Measurements from ENCODE around the gene AKR1E2. TPM values are rescaled to one million over a fixed set of nuclear protein-coding genes. Genes with fewer than 3 reads are reported as not detected.

AKR1E2 gene
- total and polyA plus RNA-seq, 2 donors (not counting 1 experiment from before 2014, with no cell fraction given) = 0.42 TPM; not detected in 1

GRCh38 chr10:4819707-4820106 is 6.3 kb upstream of the AKR1E2 start:
- no peaks in the 10 kb centered on the region for H3K9me3 Mint-ChIP-seq (ENCODE audit: insufficient read depth)
- Histone ChIP-seq H3K9ac (ENCODE audit: low read length) (no peak overlapping the region), H3K4me1 (ENCODE audit: control insufficient read depth in 2 of 2, insufficient read depth in 2 of 2, low read length in 2 of 2) (no peaks in the 10 kb centered on the region), H3K36me3 (replicated peaks in 1 of 2; ENCODE audit: control extremely low read depth in 1 of 2, control insufficient read depth in 1 of 2, extremely low read depth in 1 of 2, insufficient read depth in 2 of 2, low read length in 1 of 2) (no peaks in the 10 kb centered on the region), H3K27me3 (replicated peaks in 1 of 4; ENCODE audit: control extremely low read depth in 1 of 4, control insufficient read depth in 3 of 4, insufficient read depth in 4 of 4, low read length in 3 of 4) (peaks cover 0 to 5% (median 2%) of the 10 kb centered on the region in 4 experiments), H2AFZ (ENCODE audit: insufficient read depth, low read depth, low read length, poor library complexity, severe bottlenecking) (no peak overlapping the region), H3K4me2 (replicated peaks; ENCODE audit: low read depth, low read length, poor library complexity, severe bottlenecking) (no peak overlapping the region), H3K4me3 (ENCODE audit: control extremely low read depth in 1 of 5, extremely low read depth in 1 of 5, insufficient read depth in 1 of 5, low read depth in 2 of 5, low read length in 4 of 5) (no peak overlapping the region), H3K79me2 (ENCODE audit: control insufficient read depth, insufficient read depth, low read length) (no peaks in the 10 kb centered on the region), H3K27ac (ENCODE audit: low read length in 2 of 2) (no peak overlapping the region), H3K9me3 (ENCODE audit: control extremely low read depth in 1 of 3, control insufficient read depth in 2 of 3, insufficient read depth in 1 of 3, low read length in 2 of 3) (no peaks in the 10 kb centered on the region), H4K20me1 (ENCODE audit: control insufficient read depth, insufficient read depth, low read length, poor library complexity, severe bottlenecking) (no peaks in the 10 kb centered on the region)
- no peak overlapping the region for H3K27ac Mint-ChIP-seq
- 77% methylated on average over 4 of the region's 7 CpGs for WGBS (ENCODE audit: insufficient coverage)
- ChIA-PET POLR2A (no interaction called here), CTCF (interaction anchor here (1.3 kb wide), 1 partner anchor 52 kb away, joined by 4 read pairs; no protein-coding TSS in a partner anchor)
- H3K4me3 Mint-ChIP-seq = no peak overlapping the region
- intact Hi-C loops (cut with micrococcal nuclease) = no loop called here
- H3K4me1 Mint-ChIP-seq = no peaks in the 10 kb centered on the region
- ATAC-seq (ENCODE audit: low read depth) = no peak
- no peak for DNase-seq
- H3K27me3 Mint-ChIP-seq = peaks cover 46% of the 10 kb centered on the region
- TF ChIP-seq EZH2 (IDR thresholded peaks at IDR 0.05; ENCODE audit: borderline replicate concordance, insufficient read depth, low read depth, low read length, poor library complexity, severe bottlenecking) (no peak), CTCF (IDR thresholded peaks at IDR 0.05) (no peak)

- intact Hi-C loops (cut with micrococcal nuclease) = no loop called here
- H3K4me3 Mint-ChIP-seq = no peak overlapping the region
- ATAC-seq (ENCODE audit: low read depth) = no peak
- H2AFZ ChIP-seq (ENCODE audit: insufficient read depth, low read depth, low read length, poor library complexity, severe bottlenecking) = no peak overlapping the region
- H3K9ac ChIP-seq (ENCODE audit: low read length) = no peak overlapping the region
- peaks cover 54% of the 10 kb centered on the region for H3K27me3 Mint-ChIP-seq
- H3K36me3 ChIP-seq (replicated peaks in 1 of 2; ENCODE audit: control extremely low read depth in 1 of 2, control insufficient read depth in 1 of 2, extremely low read depth in 1 of 2, insufficient read depth in 2 of 2, low read length in 1 of 2) = no peaks in the 10 kb centered on the region
- no peak overlapping the region for H3K4me2 ChIP-seq (replicated peaks; ENCODE audit: low read depth, low read length, poor library complexity, severe bottlenecking)
- no peaks in the 10 kb centered on the region for H4K20me1 ChIP-seq (ENCODE audit: control insufficient read depth, insufficient read depth, low read length, poor library complexity, severe bottlenecking)
- H3K9me3 ChIP-seq (ENCODE audit: control extremely low read depth in 1 of 3, control insufficient read depth in 2 of 3, insufficient read depth in 1 of 3, low read length in 2 of 3) = peaks cover 0 to 8% (median 0%) of the 10 kb centered on the region in 3 donors
- no peak for TF ChIP-seq EZH2 (IDR thresholded peaks at IDR 0.05; ENCODE audit: borderline replicate concordance, insufficient read depth, low read depth, low read length, poor library complexity, severe bottlenecking)
- no peak for TF ChIP-seq CTCF (IDR thresholded peaks at IDR 0.05)
- H3K27ac ChIP-seq (ENCODE audit: low read length in 2 of 2) = no peak overlapping the region
- no peaks in the 10 kb centered on the region for H3K4me1 ChIP-seq (ENCODE audit: control insufficient read depth in 2 of 2, insufficient read depth in 2 of 2, low read length in 2 of 2)
- peaks cover 0 to 17% (median 6%) of the 10 kb centered on the region in 4 experiments for H3K27me3 ChIP-seq (replicated peaks in 1 of 4; ENCODE audit: control extremely low read depth in 1 of 4, control insufficient read depth in 3 of 4, insufficient read depth in 4 of 4, low read length in 3 of 4)
- 67% methylated on average over 4 of the region's 8 CpGs for WGBS (ENCODE audit: insufficient coverage)
- no peaks in the 10 kb centered on the region for H3K9me3 Mint-ChIP-seq (ENCODE audit: insufficient read depth)
- peaks cover 3% of the 10 kb centered on the region for H3K4me1 Mint-ChIP-seq
- H3K27ac Mint-ChIP-seq = no peak overlapping the region
- H3K4me3 ChIP-seq (ENCODE audit: control extremely low read depth in 1 of 5, extremely low read depth in 1 of 5, insufficient read depth in 1 of 5, low read depth in 2 of 5, low read length in 4 of 5) = no peak overlapping the region
- H3K79me2 ChIP-seq (ENCODE audit: control insufficient read depth, insufficient read depth, low read length) = no peaks in the 10 kb centered on the region
- ChIA-PET POLR2A (no interaction called here), CTCF (no interaction called here)
- DNase-seq = no peak
These were observed 5.1 kb upstream of the AKR1E2 start for GRCh38 chr10:4820804-4821401.
